ENCODE data around the gene WDFY4.

- no peak for TF ChIP-seq REST (IDR thresholded peaks at IDR 0.05; ENCODE audit: borderline replicate concordance)
- no peak for TF ChIP-seq CTCF (IDR thresholded peaks at IDR 0.05; ENCODE audit: poor library complexity, severe bottlenecking)
- no peak for TF ChIP-seq SMC3 (conservative IDR thresholded peaks at IDR 0.05; ENCODE audit: poor library complexity)
- TF ChIP-seq EZH2 (IDR thresholded peaks at IDR 0.05; ENCODE audit: borderline replicate concordance, insufficient read depth, low read length, poor library complexity, severe bottlenecking), result no peak
- no peak for TF ChIP-seq MXI1 (conservative IDR thresholded peaks at IDR 0.05; ENCODE audit: poor library complexity, severe bottlenecking)
Observed at GRCh38 chr10:48899781-48900180, 215.1 kb downstream of the WDFY4 start.
